GM12892 (cell line): ENCODE data around the gene SGCE.

ENCODE experiments used
- POLR2AphosphoS5 ChIP-seq: IDR thresholded peaks from 2 replicates; pipeline ENCODE4 v1.6.1; 2011; ENCODE audit warnings: low read depth, low read length, control low read depth
- TAF1 ChIP-seq: IDR thresholded peaks from 2 replicates; pipeline ENCODE4 v1.6.1; 2011; ENCODE audit warnings: low read depth, mild to moderate bottlenecking, control low read depth, low read length, borderline replicate concordance

GRCh38 chr7:94616855-94617254 is 39.1 kb downstream of the SGCE start:
- TF ChIP-seq TAF1 (no peak), POLR2AphosphoS5 (no peak)
